B cell (primary cell): ENCODE data around the gene CDK5RAP2. TPM values are rescaled to one million over a fixed set of nuclear protein-coding genes. Genes with fewer than 3 reads are reported as not detected.

Experiments
- ATAC-seq: fragments of 200-7000 bp; cut with Tn5 transposase; one replicate; pipeline ENCODE4 v1.10.0; 2021; ENCODE audit warnings: low read depth, mild to moderate bottlenecking, moderate number of reproducible peaks, moderate library complexity
- CTCF ChIA-PET: fragments of 350-600 bp; sonication (Branson Sonifier 250); formaldehyde crosslinking; loops from one replicate; lab custom pipeline; 2021; ENCODE audit warnings: antibody characterized with exemption, inconsistent platforms; lab: Charles Lee
- POLR2A ChIA-PET: fragments of 350-600 bp; sonication (Branson Sonifier 250); formaldehyde crosslinking; loops from one replicate; lab custom pipeline; 2021; ENCODE audit warnings: antibody characterized with exemption; lab: Charles Lee
- DNase-seq: peaks from one replicate; pipeline ENCODE4 v3.0.0; 2013
- H2AFZ ChIP-seq: 2 replicates; pipeline ENCODE4 v1.6.1; 2012; ENCODE audit warnings: mild to moderate bottlenecking, low read depth, low read length; ENCODE audit not compliant: insufficient read depth, poor library complexity, severe bottlenecking
- H3K27ac ChIP-seq, 2 donors: 1 replicate in 1 of 2; 2 replicates in 1 of 2; pipeline ENCODE4 v1.5.1; 2012 to 2013; ENCODE audit warnings: low read length in 2 of 2, mild to moderate bottlenecking in 2 of 2, moderate library complexity in 1 of 2
- H3K27me3 ChIP-seq, 4 experiments: fragments of 200-600 bp in 1 of 4; sonication (generic) in 1 of 4; replicated peaks in 1 of 4; 1 replicate in 2 of 4; 2 replicates in 2 of 4; pipeline versions ENCODE4 v1.6.1 to v1.7.0; 2013 to 2016; ENCODE audit warnings: low read length in 3 of 4, mild to moderate bottlenecking in 2 of 4, mixed read lengths in 1 of 4, moderate library complexity in 1 of 4; ENCODE audit not compliant: insufficient read depth in 4 of 4, control insufficient read depth in 3 of 4; ENCODE audit errors: control extremely low read depth in 1 of 4
- H3K36me3 ChIP-seq, 2 experiments: replicated peaks in 1 of 2; 1 replicate in 1 of 2; 2 replicates in 1 of 2; pipeline versions ENCODE4 v1.6.1 to v1.7.1; 2013; ENCODE audit warnings: low read length in 1 of 2; ENCODE audit not compliant: insufficient read depth in 2 of 2, control insufficient read depth in 1 of 2; ENCODE audit errors: control extremely low read depth in 1 of 2, extremely low read depth in 1 of 2
- H3K4me1 ChIP-seq, 2 donors: fragments of 200-600 bp in 1 of 2; sonication (generic) in 1 of 2; 1 replicate in 1 of 2; 2 replicates in 1 of 2; pipeline versions ENCODE4 v1.5.1 to v1.6.1; 2013 to 2017; ENCODE audit warnings: low read length in 2 of 2; ENCODE audit not compliant: control insufficient read depth in 2 of 2, insufficient read depth in 2 of 2
- H3K4me2 ChIP-seq: replicated peaks from 2 replicates; pipeline ENCODE3; 2012; ENCODE audit warnings: mild to moderate bottlenecking, low read depth, low read length; ENCODE audit not compliant: poor library complexity, severe bottlenecking
- H3K4me3 ChIP-seq, 5 experiments: fragments of 200-600 bp in 1 of 5; sonication (generic) in 1 of 5; 1 replicate in 3 of 5; 2 replicates in 2 of 5; pipeline versions ENCODE4 v1.5.1 to v1.7.0; 2011 to 2016; ENCODE audit warnings: low read length in 4 of 5, mild to moderate bottlenecking in 4 of 5, low read depth in 2 of 5, control low read depth in 1 of 5, moderate library complexity in 1 of 5; ENCODE audit not compliant: insufficient read depth in 1 of 5; ENCODE audit errors: control extremely low read depth in 1 of 5, extremely low read depth in 1 of 5
- H3K79me2 ChIP-seq: fragments of 200-600 bp; sonication (generic); one replicate; pipeline ENCODE4 v1.6.0; 2016; ENCODE audit warnings: low read length; ENCODE audit not compliant: control insufficient read depth, insufficient read depth
- H3K9ac ChIP-seq: fragments of 200-600 bp; sonication (generic); 2 replicates; pipeline ENCODE4 v1.6.1; 2017; ENCODE audit warnings: mild to moderate bottlenecking, low read length, moderate library complexity
- H3K9me3 ChIP-seq, 3 donors: one replicate each; pipeline versions ENCODE4 v1.6.1 to v1.7.1; 2013; ENCODE audit warnings: low read length in 2 of 3; ENCODE audit not compliant: control insufficient read depth in 2 of 3, insufficient read depth in 1 of 3; ENCODE audit errors: control extremely low read depth in 1 of 3
- H4K20me1 ChIP-seq: 2 replicates; pipeline ENCODE4 v1.6.0; 2012; ENCODE audit warnings: mild to moderate bottlenecking, low read length; ENCODE audit not compliant: insufficient read depth, control insufficient read depth, poor library complexity, severe bottlenecking
- H3K27ac Mint-ChIP-seq: one replicate; pipeline ENCODE4 v1.8.0; 2021; ENCODE audit warnings: mixed read lengths
- H3K27me3 Mint-ChIP-seq: one replicate; pipeline ENCODE4 v1.8.0; 2021; ENCODE audit warnings: mixed read lengths
- H3K4me1 Mint-ChIP-seq: one replicate; pipeline ENCODE4 v1.8.0; 2021; ENCODE audit warnings: mixed read lengths
- H3K4me3 Mint-ChIP-seq: one replicate; pipeline ENCODE4 v1.8.0; 2021; ENCODE audit warnings: mixed read lengths
- H3K9me3 Mint-ChIP-seq: one replicate; pipeline ENCODE4 v1.8.0; 2022; ENCODE audit warnings: mixed read lengths; ENCODE audit not compliant: insufficient read depth
- CTCF ChIP-seq: fragments of 200-600 bp; IDR thresholded peaks from one replicate; pipeline ENCODE4 v1.8.0; 2022; ENCODE audit warnings: antibody characterized with exemption, mild to moderate bottlenecking
- EZH2 ChIP-seq: IDR thresholded peaks from 2 replicates; pipeline ENCODE4 v1.6.1; 2012; ENCODE audit warnings: borderline replicate concordance, low read depth, mild to moderate bottlenecking, moderate library complexity, low read length; ENCODE audit not compliant: insufficient read depth, poor library complexity, severe bottlenecking
- WGBS: methylation state at CpG from one replicate; pipeline ENCODE4 v1.1.5; 2013; ENCODE audit warnings: missing lambda C conversion rate; ENCODE audit not compliant: insufficient coverage; 5-methylcytosine and 5-hydroxymethylcytosine counted together
- intact Hi-C: fragments of 100-400 bp; cut with micrococcal nuclease; formaldehyde crosslinking; loops from one replicate; pipeline ENCODE4 v1.10.0; 2022
- polyA plus RNA-seq: library from polyadenylated mRNA; depleted of rRNA; stranded (reverse); fragments of >200 nt; gene quantifications from 2 replicates; pipeline ENCODE4 v1.2.3, GENCODE V29; 2012
- total RNA-seq, 2 donors: library from RNA; stranded (reverse); fragments of 120-200 nt in 1 of 2; gene quantifications; 1 replicate in 1 of 2; 2 replicates in 1 of 2; pipeline versions ENCODE4 v1.2.3 to v1.2.4, GENCODE V29; 2013 to 2022

CDK5RAP2 gene
- total and polyA plus RNA-seq, 2 donors (not counting 1 experiment from before 2014, with no cell fraction given), result 31.3 to 122 TPM

- Mint-ChIP-seq H3K4me3 (no peak overlapping the region), H3K4me1 (peaks cover 12% of the 10 kb centered on the region), H3K27me3 (no peaks in the 10 kb centered on the region), H3K27ac (no peak overlapping the region), H3K9me3 (peaks cover 4% of the 10 kb centered on the region)
- intact Hi-C loops, result no loop called here
- no peak overlapping the region for H3K27ac ChIP-seq
- H2AFZ ChIP-seq, result no peak overlapping the region
- no peaks in the 10 kb centered on the region for H3K79me2 ChIP-seq
- no peaks in the 10 kb centered on the region for H3K27me3 ChIP-seq
- no peaks in the 10 kb centered on the region for H4K20me1 ChIP-seq
- DNase-seq (no peak), ATAC-seq (no peak)
- CTCF ChIA-PET, result no interaction called here
- POLR2A ChIA-PET, result no interaction called here
- H3K4me2 ChIP-seq, result no peak overlapping the region
- H3K9ac ChIP-seq, result no peak overlapping the region
- WGBS, result no CpG with 5 or more reads among the region's 6 CpGs
- H3K36me3 ChIP-seq, result peaks cover 0 to 76% of the 10 kb centered on the region in 2 experiments
- H3K4me1 ChIP-seq, result peaks cover 11 to 24% of the 10 kb centered on the region in 2 donors
- no peaks in the 10 kb centered on the region for H3K9me3 ChIP-seq
- H3K4me3 ChIP-seq, result no peak overlapping the region
- TF ChIP-seq EZH2 (no peak), CTCF (no peak)
Observed at GRCh38 chr9:120442308-120442995, 137.5 kb downstream of the CDK5RAP2 start.

- H3K4me1 ChIP-seq, result peaks cover 10 to 19% of the 10 kb centered on the region in 2 donors
- H4K20me1 ChIP-seq, result no peaks in the 10 kb centered on the region
- H3K27ac ChIP-seq, result no peak overlapping the region
- ChIA-PET POLR2A (no interaction called here), CTCF (no interaction called here)
- no peak for TF ChIP-seq EZH2
- no peak for TF ChIP-seq CTCF
- H3K79me2 ChIP-seq, result no peaks in the 10 kb centered on the region
- no peak for DNase-seq
- H3K4me3 Mint-ChIP-seq, result no peak overlapping the region
- no peaks in the 10 kb centered on the region for H3K27me3 ChIP-seq
- H3K27ac Mint-ChIP-seq, result no peak overlapping the region
- no peak overlapping the region for H3K4me3 ChIP-seq
- H3K9me3 ChIP-seq, result no peaks in the 10 kb centered on the region
- H3K9me3 Mint-ChIP-seq, result peaks cover 2% of the 10 kb centered on the region
- no peaks in the 10 kb centered on the region for H3K27me3 Mint-ChIP-seq
- no peak overlapping the region for H3K4me2 ChIP-seq
- peaks cover 0 to 75% of the 10 kb centered on the region in 2 experiments for H3K36me3 ChIP-seq
- ATAC-seq, result no peak
- no peak overlapping the region for H3K9ac ChIP-seq
- H2AFZ ChIP-seq, result no peak overlapping the region
- peaks cover 12% of the 10 kb centered on the region for H3K4me1 Mint-ChIP-seq
- WGBS, result 90% methylated on average over 2 of the region's 9 CpGs
- intact Hi-C loops, result no loop called here
Observed at GRCh38 chr9:120441426-120442307, 138.3 kb downstream of the CDK5RAP2 start.
